H9 (cell line): ENCODE data around the gene SRD5A3. TPM values are rescaled to one million over a fixed set of nuclear protein-coding genes. Genes with fewer than 3 reads are reported as not detected.

ENCODE experiments used
- DNase-seq: peaks from one replicate; pipeline ENCODE4 v3.0.0-alpha.2; 2017
- H2AFZ ChIP-seq: one replicate; pipeline ENCODE4 v1.6.1; 2013; ENCODE audit warnings: mild to moderate bottlenecking, low read length, control low read depth, moderate library complexity
- H2AK5ac ChIP-seq: 2 replicates; pipeline ENCODE4 v1.6.1; 2013; ENCODE audit warnings: low read length, control low read depth, mixed read lengths; ENCODE audit not compliant: insufficient read length
- H2BK120ac ChIP-seq: one replicate; pipeline ENCODE4 v1.6.1; 2013; ENCODE audit warnings: low read depth, mild to moderate bottlenecking, low read length, control low read depth, inconsistent platforms; ENCODE audit not compliant: poor library complexity, severe bottlenecking
- H2BK12ac ChIP-seq: 2 replicates; pipeline ENCODE4 v1.6.1; 2013; ENCODE audit warnings: low read length, control low read depth, mixed read lengths, low read depth; ENCODE audit not compliant: insufficient read length
- H2BK15ac ChIP-seq: 2 replicates; pipeline ENCODE4 v1.6.1; 2013; ENCODE audit warnings: low read depth, low read length, control low read depth
- H2BK20ac ChIP-seq: one replicate; pipeline ENCODE4 v1.6.1; 2013; ENCODE audit warnings: low read depth, mild to moderate bottlenecking, low read length, control low read depth, inconsistent platforms; ENCODE audit not compliant: poor library complexity, severe bottlenecking
- H2BK5ac ChIP-seq: 2 replicates; pipeline ENCODE4 v1.6.1; 2013; ENCODE audit warnings: low read length, control low read depth, mixed read lengths; ENCODE audit not compliant: insufficient read length
- H3K14ac ChIP-seq: 2 replicates; pipeline ENCODE4 v1.6.1; 2013; ENCODE audit warnings: low read length, control low read depth; ENCODE audit not compliant: insufficient read depth
- H3K18ac ChIP-seq: 2 replicates; pipeline ENCODE4 v1.6.1; 2013; ENCODE audit warnings: low read depth, mild to moderate bottlenecking, mixed read lengths, low read length, control low read depth; ENCODE audit not compliant: insufficient read length
- H3K23ac ChIP-seq: 2 replicates; pipeline ENCODE4 v1.6.1; 2013; ENCODE audit warnings: low read length, control low read depth, mixed read lengths, low read depth; ENCODE audit not compliant: insufficient read length
- H3K23me2 ChIP-seq: 2 replicates; pipeline ENCODE4 v1.6.1; 2013; ENCODE audit warnings: low read depth, mild to moderate bottlenecking, mixed read lengths, low read length, control low read depth; ENCODE audit not compliant: insufficient read length, poor library complexity, severe bottlenecking
- H3K27ac ChIP-seq: 2 replicates; pipeline ENCODE4 v1.5.1; 2013; ENCODE audit warnings: low read length, control low read depth, mixed read lengths, low read depth; ENCODE audit not compliant: insufficient read length
- H3K27me3 ChIP-seq: 2 replicates; pipeline ENCODE4 v1.6.1; 2013; ENCODE audit warnings: low read length, control low read depth, inconsistent platforms; ENCODE audit not compliant: insufficient read depth
- H3K4ac ChIP-seq: 2 replicates; pipeline ENCODE4 v1.6.1; 2013; ENCODE audit warnings: low read depth, mild to moderate bottlenecking, control low read depth, inconsistent platforms, low read length, moderate library complexity
- H3K4me1 ChIP-seq: 2 replicates; pipeline ENCODE4 v1.6.1; 2013; ENCODE audit warnings: low read length, control low read depth, inconsistent platforms; ENCODE audit not compliant: insufficient read depth
- H3K4me2 ChIP-seq: 2 replicates; pipeline ENCODE4 v1.6.1; 2013; ENCODE audit warnings: low read length, control low read depth, mixed read lengths; ENCODE audit not compliant: insufficient read length, insufficient read depth
- H3K56ac ChIP-seq: 2 replicates; pipeline ENCODE4 v1.6.1; 2013; ENCODE audit warnings: low read depth, mild to moderate bottlenecking, mixed read lengths, low read length, control low read depth; ENCODE audit not compliant: insufficient read length
- H3K79me1 ChIP-seq: 2 replicates; pipeline ENCODE4 v1.6.1; 2013; ENCODE audit warnings: low read depth, mild to moderate bottlenecking, moderate library complexity, low read length, control low read depth, inconsistent platforms; ENCODE audit not compliant: insufficient read depth, poor library complexity, severe bottlenecking
- H3K79me2 ChIP-seq: 2 replicates; pipeline ENCODE4 v1.6.1; 2013; ENCODE audit warnings: low read length, control low read depth, inconsistent platforms; ENCODE audit not compliant: insufficient read depth
- H3K9ac ChIP-seq: 2 replicates; pipeline ENCODE4 v1.6.1; 2013; ENCODE audit warnings: low read length, control low read depth, mixed read lengths; ENCODE audit not compliant: insufficient read length; ENCODE audit errors: extremely low read depth
- H3K9me3 ChIP-seq: one replicate; pipeline ENCODE4 v1.6.1; 2013; ENCODE audit warnings: low read depth, low read length, inconsistent platforms; ENCODE audit not compliant: control insufficient read depth
- H3T11ph ChIP-seq: one replicate; pipeline ENCODE4 v1.6.1; 2013; ENCODE audit warnings: mild to moderate bottlenecking, low read length, control low read depth, inconsistent platforms
- H4K20me1 ChIP-seq: one replicate; pipeline ENCODE4 v1.6.1; 2013; ENCODE audit not compliant: control insufficient read depth, insufficient read length, insufficient read depth
- H4K5ac ChIP-seq: 2 replicates; pipeline ENCODE4 v1.6.1; 2013; ENCODE audit warnings: low read depth, mild to moderate bottlenecking, mixed read lengths, low read length, control low read depth; ENCODE audit not compliant: insufficient read length
- H4K8ac ChIP-seq: replicated peaks from 2 replicates; pipeline ENCODE4 v1.6.1; 2013; ENCODE audit warnings: low read length, control low read depth, mixed read lengths, low read depth; ENCODE audit not compliant: insufficient read length
- H4K91ac ChIP-seq: 2 replicates; pipeline ENCODE4 v1.6.1; 2013; ENCODE audit warnings: low read depth, mild to moderate bottlenecking, moderate library complexity, mixed read lengths, low read length, control low read depth; ENCODE audit not compliant: insufficient read length
- H3K27ac Mint-ChIP-seq, 3 experiments: 2 replicates in 2 of 3; 3 replicates in 1 of 3; pipeline ENCODE4 v1.8.0; 2020 to 2021; ENCODE audit warnings: mixed read lengths in 3 of 3, mild to moderate bottlenecking in 1 of 3, moderate library complexity in 1 of 3
- H3K27me3 Mint-ChIP-seq: 2 replicates; pipeline ENCODE4 v1.8.0; 2021; ENCODE audit warnings: low read depth, mild to moderate bottlenecking, moderate library complexity, mixed read lengths
- H3K36me3 Mint-ChIP-seq, 3 experiments: 2 replicates in 2 of 3; 3 replicates in 1 of 3; pipeline ENCODE4 v1.8.0; 2020 to 2021; ENCODE audit warnings: low read depth in 3 of 3, mixed read lengths in 3 of 3; ENCODE audit not compliant: insufficient read depth in 1 of 3
- H3K4me1 Mint-ChIP-seq, 2 experiments: 2 replicates each; pipeline ENCODE4 v1.8.0; 2020; ENCODE audit warnings: mixed read lengths in 2 of 2
- H3K4me3 Mint-ChIP-seq, 2 experiments: 2 replicates in 1 of 2; 3 replicates in 1 of 2; pipeline ENCODE4 v1.8.0; 2020 to 2021; ENCODE audit warnings: mild to moderate bottlenecking in 2 of 2, mixed read lengths in 2 of 2, moderate library complexity in 1 of 2
- H3K9me3 Mint-ChIP-seq, 2 experiments: 2 replicates in 1 of 2; 3 replicates in 1 of 2; pipeline ENCODE4 v1.8.0; 2020; ENCODE audit warnings: mild to moderate bottlenecking in 2 of 2, mixed read lengths in 2 of 2, moderate library complexity in 1 of 2
- CTCF ChIP-seq: fragments of 200-600 bp; sonication (generic); conservative IDR thresholded peaks from 3 replicates; pipeline ENCODE4 v1.8.0; 2021; ENCODE audit warnings: antibody characterized with exemption, mild to moderate bottlenecking
- WGBS: extraction: QIAGEN DNeasy Blood & Tissue Kit; methylation state at CpG from one replicate; pipeline ENCODE4 v1.1.7; 2013; ENCODE audit warnings: missing lambda C conversion rate, low lambda C conversion rate, mixed read lengths; ENCODE audit not compliant: insufficient read length; ENCODE audit errors: extremely low coverage; 5-methylcytosine and 5-hydroxymethylcytosine counted together
- total RNA-seq: library from RNA; stranded (reverse); gene quantifications from 2 replicates; pipeline ENCODE4 v1.2.1, GENCODE V29; 2021

The SRD5A3 gene
- total RNA-seq, 1 experiment from 2014 or later, result 35.0 TPM

- no peak overlapping the region for H2BK15ac ChIP-seq
- H3K27ac Mint-ChIP-seq, result no peak overlapping the region
These were observed 59.0 kb downstream of the SRD5A3 start for GRCh38 chr4:55405073-55405472.

More at GRCh38 chr4:55405073-55405472, 59.0 kb downstream of the SRD5A3 start:
- Histone ChIP-seq H3K56ac (no peak overlapping the region), H3K14ac (no peak overlapping the region), H3K9ac (no peak overlapping the region), H4K91ac (no peak overlapping the region), H3K79me1 (no peaks in the 10 kb centered on the region), H4K8ac (no peak overlapping the region), H3K27me3 (no peaks in the 10 kb centered on the region), H4K5ac (no peak overlapping the region), H3K23me2 (no peaks in the 10 kb centered on the region), H3K23ac (no peak overlapping the region), H2AFZ (no peak overlapping the region), H3K27ac (no peak overlapping the region), H3K79me2 (peaks cover 36% of the 10 kb centered on the region; the same call in 1 of the 2 replicates), H3K4me2 (no peak overlapping the region), H3K4me1 (0 out of 2 replicates have a peak, but pooled peaks cover 2% of the 10 kb centered on the region), H3K4ac (no peak overlapping the region), H4K20me1 (no peaks in the 10 kb centered on the region), H2BK12ac (no peak overlapping the region), H2BK120ac (no peak overlapping the region), H2AK5ac (no peak overlapping the region), H3T11ph (no peak overlapping the region), H3K18ac (no peak overlapping the region), H3K9me3 (no peaks in the 10 kb centered on the region), H2BK20ac (no peak overlapping the region), H2BK5ac (no peak overlapping the region)
- Mint-ChIP-seq H3K4me3 (no peak overlapping the region), H3K9me3 (no peaks in the 10 kb centered on the region), H3K36me3 (peaks cover 40 to 52% (median 51%) of the 10 kb centered on the region in 3 experiments), H3K4me1 (peaks cover 13 to 18% of the 10 kb centered on the region in 2 experiments), H3K27me3 (no peaks in the 10 kb centered on the region; the same call in 1 of the 2 replicates)
- no CpG with 5 or more reads among the region's 3 CpGs for WGBS
- no peak for TF ChIP-seq CTCF
- DNase-seq, result no peak
